Measurements from ENCODE around the gene HORMAD2.

GRCh38 chr22:30214703-30215407 is 134.6 kb downstream of the HORMAD2 start:
- TF ChIP-seq, protein P1, sequence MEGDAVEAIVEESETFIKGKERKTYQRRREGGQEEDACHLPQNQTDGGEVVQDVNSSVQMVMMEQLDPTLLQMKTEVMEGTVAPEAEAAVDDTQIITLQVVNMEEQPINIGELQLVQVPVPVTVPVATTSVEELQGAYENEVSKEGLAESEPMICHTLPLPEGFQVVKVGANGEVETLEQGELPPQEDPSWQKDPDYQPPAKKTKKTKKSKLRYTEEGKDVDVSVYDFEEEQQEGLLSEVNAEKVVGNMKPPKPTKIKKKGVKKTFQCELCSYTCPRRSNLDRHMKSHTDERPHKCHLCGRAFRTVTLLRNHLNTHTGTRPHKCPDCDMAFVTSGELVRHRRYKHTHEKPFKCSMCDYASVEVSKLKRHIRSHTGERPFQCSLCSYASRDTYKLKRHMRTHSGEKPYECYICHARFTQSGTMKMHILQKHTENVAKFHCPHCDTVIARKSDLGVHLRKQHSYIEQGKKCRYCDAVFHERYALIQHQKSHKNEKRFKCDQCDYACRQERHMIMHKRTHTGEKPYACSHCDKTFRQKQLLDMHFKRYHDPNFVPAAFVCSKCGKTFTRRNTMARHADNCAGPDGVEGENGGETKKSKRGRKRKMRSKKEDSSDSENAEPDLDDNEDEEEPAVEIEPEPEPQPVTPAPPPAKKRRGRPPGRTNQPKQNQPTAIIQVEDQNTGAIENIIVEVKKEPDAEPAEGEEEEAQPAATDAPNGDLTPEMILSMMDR (IDR thresholded peaks at IDR 0.05; ENCODE audit: insufficient read depth, low read depth, low read length): no peak
- no peak for TF ChIP-seq EZH2 (IDR thresholded peaks at IDR 0.05; ENCODE audit: insufficient read depth, low read length)
